GM19328 (cell line): ENCODE data around the gene TSPAN12.
A peak's percentile ranks its signal among the peaks of the same experiment; 100 is the strongest.

ENCODE experiments used
- ATAC-seq: cut with Tn5 transposase; IDR thresholded peaks from one replicate; pipeline ENCODE4 v1.9.1; 2021; ENCODE audit warnings: mild to moderate bottlenecking, moderate library complexity; ENCODE audit not compliant: unreplicated experiment

TSPAN12 gene

DNA sequence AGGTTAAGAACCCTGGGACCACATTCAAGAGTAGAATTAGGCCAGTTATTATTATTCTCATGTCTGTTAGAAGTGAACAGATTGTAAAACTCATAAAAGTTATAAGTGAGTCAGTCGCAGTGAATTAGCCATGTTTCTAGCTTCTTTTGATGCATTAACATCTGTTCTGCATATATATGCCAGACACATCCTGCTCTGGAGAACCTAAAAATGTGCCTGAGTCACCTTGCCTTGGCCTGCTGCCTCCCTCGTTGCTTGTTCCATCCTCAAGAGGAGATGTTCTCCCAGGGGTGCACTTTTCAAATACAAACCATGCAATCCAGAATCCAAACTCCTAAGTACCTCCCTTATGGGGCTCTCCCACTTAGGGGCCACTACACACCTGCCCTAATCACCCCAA, 14.8 kb downstream of the TSPAN12 start:
- no peak for ATAC-seq

GRCh38 chr7:120842121-120842621, 15.8 kb downstream of the TSPAN12 start:
- ATAC-seq = no peak

- no peak for ATAC-seq
Observed at GRCh38 chr7:120841608-120842007, 16.3 kb downstream of the TSPAN12 start.

DNA sequence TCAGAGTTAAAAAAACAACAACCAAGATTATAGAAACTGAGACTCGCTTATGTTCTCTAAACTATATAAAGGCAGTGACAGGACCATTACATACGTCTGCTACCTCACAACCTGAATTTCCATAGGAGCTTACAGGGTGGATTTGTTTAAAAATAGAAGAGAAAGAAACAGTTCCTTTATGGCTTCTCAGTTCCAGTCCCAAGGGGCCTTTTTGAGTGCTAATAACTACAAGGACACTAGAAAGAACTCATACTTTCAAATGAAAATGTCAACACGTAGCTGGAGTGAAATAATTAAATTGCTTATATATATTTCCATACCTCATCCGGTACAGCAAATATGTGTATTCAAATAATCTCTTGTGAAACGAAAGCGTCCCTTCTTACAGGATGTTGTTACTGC, 19.7 kb downstream of the TSPAN12 start:
- ATAC-seq = peak; percentile 61

DNA sequence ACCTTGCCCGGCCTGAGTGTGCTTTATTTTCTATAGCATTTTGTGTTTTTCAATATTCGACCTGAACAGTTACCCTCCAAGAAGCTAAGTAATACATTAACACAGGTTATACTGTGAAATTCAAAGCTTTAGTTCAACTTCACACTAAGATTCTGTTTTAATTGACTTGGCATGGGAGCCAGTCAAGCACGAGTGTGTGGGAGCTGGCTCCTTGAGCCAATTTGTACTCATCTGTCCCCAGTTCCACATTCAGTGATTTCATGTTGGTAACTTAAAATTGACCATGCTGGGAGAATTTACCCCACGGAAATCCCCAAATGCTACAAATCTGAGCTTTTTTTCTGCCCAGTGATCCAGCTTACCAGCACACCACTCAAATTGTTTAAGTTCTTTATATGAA, 20.3 kb downstream of the TSPAN12 start:
- ATAC-seq = peak; percentile 13

DNA sequence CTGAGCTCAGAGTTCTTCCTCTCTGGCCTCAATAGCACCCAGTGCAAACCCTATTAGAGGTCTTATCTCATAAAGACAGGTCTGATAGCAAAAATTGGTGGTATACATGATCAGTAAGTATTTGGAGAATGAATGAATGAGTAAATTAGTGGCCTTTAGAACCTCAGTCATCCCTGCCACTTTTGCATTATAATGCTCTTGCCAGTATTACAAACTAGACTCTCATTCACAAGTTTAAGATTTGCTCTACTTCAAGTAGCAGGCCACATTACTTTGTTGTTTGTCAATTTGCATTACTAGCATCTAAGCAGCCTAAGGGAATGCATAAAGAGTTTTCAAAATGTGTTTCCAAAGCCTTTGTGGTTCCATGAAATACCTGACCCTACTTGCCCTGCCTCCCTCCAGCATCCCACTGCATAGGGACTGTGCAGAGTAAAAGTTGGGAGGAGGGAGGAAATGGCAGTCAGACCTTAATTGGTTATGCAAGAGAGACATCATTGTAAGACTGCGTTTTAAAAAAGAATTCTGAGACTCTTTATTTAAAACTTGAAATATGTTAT, 21.3 kb downstream of the TSPAN12 start:
- ATAC-seq = no peak

GRCh38 chr7:120834726-120835125, 23.2 kb downstream of the TSPAN12 start:
- no peak for ATAC-seq

DNA sequence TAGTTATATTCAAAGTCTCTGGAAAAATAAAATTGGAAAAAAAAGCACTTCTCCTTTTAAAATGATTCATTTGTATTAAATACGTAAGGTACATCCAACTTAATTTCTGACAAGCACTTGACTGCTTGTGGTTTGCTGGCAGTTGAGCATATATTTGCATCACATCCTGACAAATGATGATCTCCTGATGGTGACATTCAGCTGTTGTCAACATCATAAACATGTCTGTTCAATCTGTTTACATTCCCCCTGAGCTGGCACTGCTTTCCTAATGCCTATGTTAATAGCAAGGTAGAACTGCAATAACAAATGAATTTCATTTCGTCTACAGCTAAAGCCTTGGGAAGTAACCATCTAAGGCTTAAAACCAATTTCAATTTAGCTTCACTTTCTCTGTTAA, 24.4 kb downstream of the TSPAN12 start:
- no peak for ATAC-seq

DNA sequence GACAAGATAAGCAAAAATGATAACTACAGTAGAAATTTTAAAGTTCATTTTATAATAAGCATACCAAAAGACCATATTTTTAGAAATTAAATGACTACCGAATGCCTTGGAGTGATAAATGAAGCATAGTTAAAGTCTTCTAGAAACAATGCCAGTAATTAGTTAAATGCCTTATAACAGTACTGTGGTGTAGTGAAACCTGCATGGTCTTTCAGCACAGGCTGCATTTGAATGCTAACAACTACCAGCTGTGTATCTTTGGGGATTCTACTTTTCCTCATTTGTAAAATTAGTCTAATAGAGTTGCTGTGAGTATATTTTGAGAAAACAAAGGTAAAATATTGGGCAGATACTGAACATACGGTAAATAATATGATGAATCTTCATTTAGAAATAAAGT, 25.1 kb downstream of the TSPAN12 start:
- no peak for ATAC-seq

DNA sequence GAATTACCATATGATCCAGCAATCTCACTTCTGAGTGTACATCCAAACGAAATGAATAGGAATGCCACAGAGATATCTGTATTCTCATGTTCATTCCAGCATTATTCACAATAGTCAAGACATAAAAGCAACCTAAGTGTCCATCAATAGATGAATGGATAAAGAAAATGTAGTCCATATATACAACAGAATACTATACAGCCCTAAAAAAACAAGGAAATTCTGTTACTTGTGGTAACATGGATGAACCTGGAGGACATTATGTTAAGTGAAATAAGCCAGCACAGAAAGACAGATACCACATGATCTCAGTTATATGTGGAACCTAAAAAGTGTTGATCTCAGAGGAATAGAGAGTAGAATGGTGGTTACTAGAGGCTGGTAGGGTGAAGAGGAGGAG, 26.7 kb downstream of the TSPAN12 start:
- ATAC-seq = no peak

GRCh38 chr7:120829487-120829886, 28.5 kb downstream of the TSPAN12 start:
- no peak for ATAC-seq

DNA sequence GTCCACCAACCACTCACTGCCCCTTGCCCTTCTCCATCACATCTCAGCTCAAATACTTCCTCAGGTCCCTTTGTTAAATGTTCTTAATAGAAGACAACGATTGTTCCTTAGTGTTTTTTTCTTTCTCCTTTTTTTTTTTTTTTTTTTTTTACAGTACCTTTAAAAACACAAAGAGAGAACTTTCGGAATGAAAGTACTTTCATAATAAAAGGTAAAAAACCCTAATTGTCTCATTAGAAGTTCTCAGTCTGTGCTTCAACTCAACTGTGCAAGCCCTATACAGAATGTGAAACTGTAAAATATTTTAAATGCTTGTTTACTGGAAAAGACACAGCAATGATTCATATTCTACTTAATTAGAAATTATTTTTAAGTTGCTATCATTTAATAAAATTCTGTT, 29.4 kb downstream of the TSPAN12 start:
- no peak for ATAC-seq

DNA sequence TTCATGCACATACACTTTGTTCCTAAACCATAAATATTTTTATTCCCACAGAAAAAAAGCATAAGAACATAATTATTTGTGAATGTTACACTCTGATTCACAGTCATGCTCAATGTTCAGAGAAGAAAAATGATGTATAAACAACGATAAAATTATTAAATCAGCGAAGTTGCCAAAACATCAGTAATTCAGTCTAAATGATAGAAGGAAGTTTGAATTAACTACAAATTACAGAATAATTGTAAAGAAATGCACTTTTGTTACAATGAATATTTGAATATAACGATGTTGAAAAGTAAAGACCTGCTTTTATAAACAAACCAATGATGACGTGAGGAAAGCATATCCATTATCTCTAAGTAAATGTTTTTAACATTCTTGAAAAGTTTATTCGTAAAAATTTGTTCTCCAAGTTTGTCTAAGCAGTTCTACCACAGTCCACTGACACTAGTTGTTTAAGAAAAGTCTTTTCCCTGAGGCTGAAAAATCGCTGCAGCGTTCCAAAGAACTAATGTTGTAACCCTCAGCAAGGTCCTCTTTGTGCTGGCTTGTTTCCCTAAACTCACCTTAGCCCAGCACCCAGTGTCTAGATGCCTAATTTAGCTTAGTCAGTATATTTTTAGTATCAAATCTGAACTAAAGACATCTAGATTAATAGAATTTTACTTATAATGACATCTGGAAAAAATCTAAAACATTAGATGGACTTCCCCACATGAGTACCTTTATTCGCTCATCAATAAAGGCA, 30.4 kb downstream of the TSPAN12 start:
- no peak for ATAC-seq

DNA sequence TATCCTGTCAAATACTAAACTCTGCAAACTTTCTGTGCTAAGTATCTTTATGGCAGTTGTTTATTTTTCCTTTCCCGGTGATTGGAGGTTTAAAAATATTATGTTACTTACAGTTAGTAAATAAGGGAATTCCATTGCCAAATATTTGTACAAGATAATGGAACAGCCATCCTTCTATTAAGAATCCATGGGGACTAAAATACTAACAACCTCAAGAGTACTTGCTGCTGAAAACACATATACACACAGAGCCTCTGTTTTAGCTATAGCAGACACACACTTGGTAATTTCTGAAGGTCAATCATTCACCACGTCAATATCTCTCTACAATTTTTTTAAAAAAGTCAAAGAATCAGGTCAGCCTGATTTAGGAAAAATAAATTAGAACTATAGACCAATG, 32.4 kb downstream of the TSPAN12 start:
- no peak for ATAC-seq

DNA sequence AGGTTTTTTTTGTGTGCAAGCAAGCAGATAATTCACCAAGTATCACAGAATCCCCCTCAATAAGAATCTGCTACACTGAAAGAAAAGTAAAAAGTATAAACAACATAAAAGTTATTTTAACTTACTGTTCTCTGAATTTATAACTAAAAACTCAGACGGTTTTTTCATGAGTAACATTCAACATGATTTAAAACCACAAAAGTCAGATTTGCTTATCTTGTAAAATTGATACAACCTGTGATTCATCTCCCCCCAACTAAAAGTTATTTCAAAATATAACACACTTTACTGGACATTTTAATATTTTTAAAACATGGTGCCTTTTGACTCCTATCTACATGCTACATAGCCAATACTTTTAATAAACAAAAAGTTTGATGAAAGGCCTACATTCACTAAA, 32.8 kb downstream of the TSPAN12 start:
- ATAC-seq = no peak

DNA sequence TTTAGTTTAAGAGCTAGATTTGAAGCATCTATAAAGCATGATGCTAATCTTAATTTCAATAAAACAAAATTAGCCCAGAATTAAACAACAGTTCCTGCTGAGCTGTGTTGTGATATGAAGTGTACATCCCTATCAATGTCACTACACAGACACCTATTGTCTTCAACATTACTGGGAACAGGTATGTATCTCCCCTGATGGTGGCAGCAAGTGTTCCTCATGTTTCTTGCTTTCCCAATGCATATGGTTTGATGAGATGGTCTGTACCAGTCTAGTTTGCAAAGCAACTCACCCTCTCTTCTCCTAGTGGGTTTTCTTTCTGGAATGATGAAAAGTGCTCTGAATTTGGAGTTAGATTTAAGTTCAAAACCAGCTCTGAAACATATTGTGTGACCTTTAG, 38.1 kb downstream of the TSPAN12 start:
- no peak for ATAC-seq

- ATAC-seq = no peak
Observed at GRCh38 chr7:120817851-120818250, 40.1 kb downstream of the TSPAN12 start.

DNA sequence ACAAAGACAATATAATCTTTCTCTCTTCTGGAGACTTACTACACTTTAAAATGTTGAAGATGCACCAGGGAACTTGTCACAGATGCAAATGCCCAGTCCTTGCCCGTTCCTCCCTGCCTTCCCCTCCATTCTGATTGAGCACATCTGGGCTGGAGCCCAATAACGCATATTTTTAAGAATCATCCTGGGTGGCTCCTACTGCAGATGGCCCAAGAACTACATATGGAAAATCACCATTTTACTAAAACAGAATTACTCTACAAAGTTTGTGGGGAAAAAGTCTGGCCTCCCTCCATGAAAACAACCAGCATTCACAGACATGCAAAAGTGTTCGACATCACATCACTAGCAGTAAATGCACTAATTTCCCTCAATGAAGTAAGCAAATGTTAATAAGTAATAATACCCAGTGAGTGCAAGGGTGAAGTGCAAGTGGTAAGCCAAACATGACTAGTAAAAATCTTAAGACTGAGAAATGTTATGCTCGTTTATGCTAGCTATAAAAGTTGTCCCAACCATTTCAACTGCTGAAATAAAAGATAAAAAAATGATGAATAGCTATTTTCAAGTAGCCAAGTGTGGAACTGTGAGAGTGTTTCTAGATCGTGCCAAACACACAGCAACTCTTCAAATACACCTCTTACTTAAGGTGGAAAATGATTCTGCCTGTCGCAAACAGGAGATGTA, 43.5 kb downstream of the TSPAN12 start:
- no peak for ATAC-seq

- no peak for ATAC-seq
Observed at GRCh38 chr7:120813546-120814252, 44.2 kb downstream of the TSPAN12 start.

GRCh38 chr7:120813089-120813488, 44.9 kb downstream of the TSPAN12 start:
- no peak for ATAC-seq

GRCh38 chr7:120809260-120809659, 48.7 kb downstream of the TSPAN12 start:
- ATAC-seq = no peak
